Tibial nerve (tissue), 3 donors: Measurements from ENCODE around the gene ZMYM1.

Source experiments
- CTCF ChIP-seq, 5 experiments: fragments of 200-600 bp in 3 of 5; fragments of 450-650 bp in 2 of 5; sonication (generic) in 3 of 5; IDR thresholded peaks; one replicate each; pipeline ENCODE4 v1.5.1; 2016 to 2019; ENCODE audit warnings: antibody characterized with exemption in 5 of 5, mild to moderate bottlenecking in 3 of 5, moderate library complexity in 2 of 5
- POLR2A ChIP-seq, 2 donors: fragments of 450-650 bp; IDR thresholded peaks; one replicate each; pipeline ENCODE4 v1.6.1; 2017; ENCODE audit warnings: antibody characterized with exemption in 2 of 2, mild to moderate bottlenecking in 2 of 2, moderate library complexity in 2 of 2

GRCh38 chr1:35049116-35049515 is 30.1 kb upstream of the ZMYM1 start:
- TF ChIP-seq CTCF (IDR thresholded peaks at IDR 0.05) (no peak), POLR2A (IDR thresholded peaks at IDR 0.05) (no peak)
